HG02852 (cell line): ENCODE data around the gene MAP1S.
"Not testable (repeated sequence)": the region's sequence is repeated elsewhere in the genome, so short reads cannot be mapped to it uniquely, and the experiment has no call there.

Experiments used
- ATAC-seq: cut with Tn5 transposase; IDR thresholded peaks from one replicate; pipeline ENCODE4 v1.9.1; 2021; ENCODE audit warnings: mild to moderate bottlenecking, moderate library complexity; ENCODE audit not compliant: unreplicated experiment

The MAP1S gene

DNA sequence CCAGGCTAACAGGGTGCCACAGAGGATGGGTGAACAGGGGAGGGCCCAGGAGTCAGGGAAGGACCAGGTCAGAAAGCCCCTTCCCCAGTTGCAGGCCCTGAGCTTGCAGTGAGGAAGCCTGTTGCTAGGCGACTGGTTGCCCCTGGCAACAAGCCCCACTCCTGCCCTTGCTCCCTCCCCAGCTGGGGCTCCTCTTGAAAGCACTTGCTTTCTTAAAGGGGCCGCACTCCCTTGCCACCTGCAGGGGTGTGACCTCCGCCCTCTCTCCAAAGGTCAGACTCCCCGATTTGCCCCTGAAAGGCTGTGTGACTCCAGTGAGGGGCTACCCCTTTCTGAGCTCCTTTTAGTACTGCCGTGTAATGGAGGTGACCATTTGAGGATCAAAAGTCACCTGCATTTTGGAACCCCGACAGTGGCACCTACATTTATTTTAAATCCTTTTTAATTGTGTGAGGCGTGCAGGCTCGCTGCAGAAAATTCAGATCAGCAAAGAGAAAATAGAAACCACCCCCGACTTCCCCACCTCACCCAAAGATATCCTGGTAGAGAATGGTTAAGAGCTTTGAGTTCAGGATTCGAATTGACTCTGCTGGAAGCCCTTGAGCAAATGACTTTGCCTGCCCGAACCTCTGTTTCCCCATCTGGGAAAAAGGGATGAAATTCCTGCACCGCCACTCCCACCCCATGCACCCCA lies 36.8 kb downstream of the MAP1S start:
- ATAC-seq = no peak

GRCh38 chr19:17757125-17757524 lies 37.8 kb downstream of the MAP1S start:
- no peak for ATAC-seq

DNA sequence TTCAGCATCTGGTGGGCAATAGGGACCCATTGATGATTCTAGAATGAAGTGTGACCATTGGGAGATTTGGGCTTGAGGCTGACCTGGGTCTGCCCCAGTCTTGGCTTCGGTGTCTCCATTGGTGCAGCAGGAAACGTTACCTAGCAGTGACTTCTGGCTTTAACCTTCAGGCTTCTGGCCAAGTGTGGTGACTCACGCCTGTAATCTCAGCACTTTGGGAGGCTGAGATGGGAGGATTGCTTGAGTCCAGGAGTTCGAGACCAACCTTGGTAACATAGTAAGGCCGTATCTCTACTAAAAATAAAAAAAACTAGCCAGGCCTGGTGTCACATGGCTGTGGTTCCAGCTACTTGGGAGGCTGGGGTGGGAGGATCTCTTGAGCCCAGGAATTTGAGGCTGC lies 39.2 kb downstream of the MAP1S start:
- ATAC-seq = no peak

GRCh38 chr19:17761148-17761547 lies 41.9 kb downstream of the MAP1S start:
- no peak for ATAC-seq

GRCh38 chr19:17762505-17763229 lies 43.4 kb downstream of the MAP1S start:
- no peak for ATAC-seq

GRCh38 chr19:17764348-17764747 lies 45.1 kb downstream of the MAP1S start:
- ATAC-seq = no peak

DNA sequence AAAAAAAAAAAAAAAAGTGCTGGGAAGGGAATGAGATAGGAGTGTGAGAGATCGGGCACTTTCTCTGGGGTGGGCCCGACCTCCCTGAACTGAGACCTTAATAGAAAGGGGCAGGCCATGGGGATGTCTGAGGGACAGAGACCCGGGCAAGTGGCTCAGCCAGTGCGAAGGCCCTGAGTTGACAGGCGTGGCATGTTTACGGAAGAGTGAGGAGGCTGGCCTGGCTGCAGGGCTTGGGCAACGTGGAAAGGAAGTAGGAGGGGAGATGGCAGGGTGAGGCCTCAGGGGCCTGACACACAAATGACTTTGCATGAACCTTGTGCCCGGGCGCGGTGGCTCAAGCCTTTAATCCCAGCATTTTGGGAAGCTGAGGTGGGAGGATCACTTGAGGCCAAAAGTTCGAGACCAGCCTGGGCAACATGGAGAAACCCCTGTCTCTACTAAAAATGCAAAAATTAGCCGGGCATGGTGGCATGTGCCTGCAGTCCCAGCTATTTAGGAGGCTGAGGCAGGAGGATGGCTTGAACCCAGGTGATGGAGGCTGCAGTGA lies 45.9 kb downstream of the MAP1S start:
- no peak for ATAC-seq

- ATAC-seq = no peak
These were observed 47.4 kb downstream of the MAP1S start for GRCh38 chr19:17766543-17767131.

GRCh38 chr19:17767559-17767958 lies 48.3 kb downstream of the MAP1S start:
- ATAC-seq = no peak

GRCh38 chr19:17770613-17771012 lies 51.3 kb downstream of the MAP1S start:
- no peak for ATAC-seq

DNA sequence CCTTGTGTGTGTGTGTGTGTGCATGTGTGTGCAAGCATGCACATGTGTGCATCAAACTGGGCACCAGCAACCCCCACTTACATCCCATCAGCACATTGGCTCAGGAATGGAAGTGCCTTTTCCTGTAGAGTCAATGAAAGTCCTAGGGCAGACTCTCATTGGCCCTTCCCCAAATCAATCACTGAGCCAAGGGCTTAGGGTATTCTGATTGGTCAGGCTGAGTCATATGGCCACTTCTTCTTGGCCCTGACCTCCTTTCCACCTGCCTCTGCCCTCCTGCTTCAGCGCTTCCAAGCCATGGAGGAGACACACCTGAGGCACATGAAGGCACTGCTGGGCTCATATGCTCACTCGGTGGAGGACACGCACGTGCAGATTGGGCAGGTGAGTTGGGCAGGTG lies 52.9 kb downstream of the MAP1S start:
- ATAC-seq = no peak

DNA sequence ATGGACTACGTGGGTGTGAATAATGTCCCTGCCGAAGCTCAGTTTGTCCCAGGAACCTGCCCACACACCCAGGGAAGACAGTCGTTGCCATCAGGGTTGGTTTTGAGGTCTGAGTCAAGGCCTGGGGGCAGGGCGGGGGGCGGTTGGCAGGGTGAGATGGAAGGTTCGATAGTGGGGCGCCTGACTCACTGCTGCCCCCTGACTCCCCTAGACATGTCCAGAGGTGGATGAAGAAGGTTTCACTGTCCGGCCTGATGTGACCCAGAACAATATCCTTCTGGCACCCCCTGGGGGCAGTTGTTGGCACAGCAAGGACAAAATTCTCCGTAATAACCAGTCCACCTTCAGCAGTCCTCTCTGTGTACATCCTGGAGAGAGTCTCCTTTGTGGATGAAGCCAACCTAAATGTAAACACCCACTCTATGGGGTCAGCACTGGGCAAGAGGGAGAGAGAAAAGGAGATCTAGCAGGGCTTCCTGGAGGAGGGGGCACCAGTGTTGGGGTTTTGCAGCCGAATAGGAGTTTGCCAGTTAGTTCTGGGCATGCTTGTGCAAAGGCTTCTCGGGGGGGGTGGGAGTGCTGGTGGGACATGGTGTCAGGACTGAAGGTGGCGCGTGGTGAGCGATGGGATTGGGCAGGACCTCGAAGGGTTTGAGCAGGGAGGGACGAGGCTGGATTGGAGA lies 56.1 kb downstream of the MAP1S start:
- ATAC-seq = no peak

DNA sequence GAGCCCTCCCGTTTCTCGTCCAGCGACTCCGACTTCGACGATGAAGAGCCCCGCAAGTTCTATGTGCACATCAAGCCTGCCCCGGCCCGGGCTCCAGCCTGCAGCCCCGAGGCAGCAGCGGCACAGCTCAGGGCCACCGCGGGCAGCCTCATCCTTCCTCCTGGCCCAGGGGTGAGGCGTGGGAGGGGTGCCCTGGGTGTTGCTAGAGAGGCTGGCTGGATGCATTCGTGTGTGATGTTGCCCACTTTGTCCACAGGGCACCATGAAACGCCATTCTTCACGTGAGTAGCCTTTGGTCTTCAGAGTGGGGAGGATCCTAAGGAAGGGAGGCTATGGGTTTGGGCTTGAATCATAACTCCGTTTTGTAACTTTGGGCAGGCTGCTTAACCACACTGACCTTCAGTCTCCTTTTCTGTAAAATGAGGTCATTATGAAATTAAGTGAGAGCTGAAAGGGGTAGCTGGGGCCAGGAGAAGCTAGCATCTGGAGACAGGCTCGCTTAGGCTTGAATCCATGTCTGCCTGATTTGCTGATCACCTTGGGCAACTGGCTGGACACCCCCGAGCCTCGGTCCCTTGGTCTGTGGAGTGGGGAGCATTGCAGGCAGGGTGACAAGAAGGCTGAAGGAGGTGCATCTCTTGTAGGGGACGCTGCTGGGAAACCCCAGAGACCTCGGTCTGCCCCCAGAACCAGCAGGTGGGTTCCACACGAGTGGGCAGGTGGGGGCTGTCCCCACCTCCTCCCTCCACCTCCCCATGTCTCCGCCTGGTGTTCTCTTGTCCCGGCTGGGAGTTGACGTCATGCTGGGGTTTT lies 56.9 kb downstream of the MAP1S start:
- peak; percentile 66 for ATAC-seq

- ATAC-seq = not testable (repeated sequence)
These were observed 58.6 kb downstream of the MAP1S start for GRCh38 chr19:17777840-17778239.

- ATAC-seq = no peak
These were observed 59.1 kb downstream of the MAP1S start for GRCh38 chr19:17778251-17778967.

DNA sequence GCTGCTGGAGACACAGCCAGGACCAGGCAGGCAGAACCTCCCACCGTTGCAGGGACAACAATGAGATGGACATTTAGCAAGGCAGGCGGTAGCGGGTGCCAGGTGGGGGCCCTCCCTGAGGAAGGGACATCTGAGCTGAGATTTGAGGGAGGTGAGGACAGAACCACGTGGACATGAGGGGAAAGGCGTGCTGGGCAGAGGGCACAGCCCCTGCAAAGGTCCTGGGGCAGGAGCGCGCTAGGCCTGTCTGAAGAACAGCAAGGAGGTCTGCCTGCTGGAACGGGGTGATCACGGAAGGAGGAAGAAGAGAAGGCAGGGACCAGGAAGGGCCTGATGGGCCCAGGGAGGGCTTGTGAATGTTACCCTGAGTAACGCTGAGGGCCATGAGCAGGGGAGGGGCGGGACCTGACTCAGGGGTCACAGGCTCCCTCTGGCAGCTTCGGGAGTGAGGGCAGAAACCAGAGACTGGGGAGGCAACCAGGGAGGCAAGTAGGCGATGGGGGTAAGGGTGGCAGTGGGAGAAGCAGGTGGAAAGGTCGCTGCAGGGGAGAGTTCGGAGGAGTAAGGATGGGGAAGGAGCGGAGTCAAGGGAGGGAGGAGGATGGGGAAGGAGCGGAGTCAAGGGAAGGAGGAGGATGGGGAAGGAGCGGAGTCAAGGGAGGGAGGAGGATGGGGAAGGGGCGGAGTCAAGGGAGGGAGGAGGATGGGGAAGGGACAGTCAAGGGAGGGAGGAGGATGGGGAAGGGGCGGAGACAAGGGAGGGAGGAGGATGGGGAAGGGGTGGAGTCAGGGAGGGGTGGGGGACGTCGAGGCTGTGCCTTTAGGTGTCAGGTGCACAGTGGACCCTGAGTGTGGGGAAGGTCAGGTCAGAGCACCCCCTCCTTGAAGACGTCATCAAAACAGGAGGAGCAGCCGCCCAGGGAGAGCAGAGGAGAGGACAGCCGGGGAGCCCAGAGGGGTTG lies 60.0 kb downstream of the MAP1S start:
- ATAC-seq = no peak

GRCh38 chr19:17780781-17781180 lies 61.5 kb downstream of the MAP1S start:
- ATAC-seq = no peak

GRCh38 chr19:17783721-17784120 lies 64.4 kb downstream of the MAP1S start:
- not testable (repeated sequence) for ATAC-seq
